Bronchial epithelial cell (primary cell): ENCODE results near the gene WDR75. TPM values are rescaled to one million over a fixed set of nuclear protein-coding genes. Genes with fewer than 3 reads are reported as not detected.
A peak's percentile ranks its signal among the peaks of the same experiment; 100 is the strongest.

Experiments used
- DNase-seq: peaks from one replicate; pipeline ENCODE4 v3.0.0-alpha.2; 2010; ENCODE audit warnings: low read depth
- FAIRE-seq: peaks from 2 replicates; lab custom pipeline; 2011; peaks lifted over from hg19 to GRCh38; lab: Jason Lieb, UNC
- H3K27me3 ChIP-seq: 2 replicates; pipeline ENCODE4 v1.5.1; 2011; ENCODE audit warnings: low read length; ENCODE audit not compliant: control insufficient read depth, insufficient read depth
- H3K36me3 ChIP-seq: 2 replicates; pipeline ENCODE4 v1.5.1; 2011; ENCODE audit warnings: low read length; ENCODE audit not compliant: control insufficient read depth, insufficient read depth
- H3K4me3 ChIP-seq: 2 replicates; pipeline ENCODE4 v1.5.1; 2011; ENCODE audit warnings: mild to moderate bottlenecking, low read depth, low read length, control low read depth
- CTCF ChIP-seq: IDR thresholded peaks from 2 replicates; pipeline ENCODE4 v1.5.1; 2011; ENCODE audit warnings: mild to moderate bottlenecking, moderate library complexity, low read length, control low read depth, inconsistent platforms; ENCODE audit not compliant: insufficient read depth, severe bottlenecking
- total RNA-seq: library from RNA; depleted of rRNA; stranded (reverse); fragments of >200 nt; gene quantifications from 2 replicates; pipeline ENCODE4 v1.2.1, GENCODE V29; 2014

Gene WDR75
- total RNA-seq, 1 donor from 2014 or later: 41.1 TPM

DNA sequence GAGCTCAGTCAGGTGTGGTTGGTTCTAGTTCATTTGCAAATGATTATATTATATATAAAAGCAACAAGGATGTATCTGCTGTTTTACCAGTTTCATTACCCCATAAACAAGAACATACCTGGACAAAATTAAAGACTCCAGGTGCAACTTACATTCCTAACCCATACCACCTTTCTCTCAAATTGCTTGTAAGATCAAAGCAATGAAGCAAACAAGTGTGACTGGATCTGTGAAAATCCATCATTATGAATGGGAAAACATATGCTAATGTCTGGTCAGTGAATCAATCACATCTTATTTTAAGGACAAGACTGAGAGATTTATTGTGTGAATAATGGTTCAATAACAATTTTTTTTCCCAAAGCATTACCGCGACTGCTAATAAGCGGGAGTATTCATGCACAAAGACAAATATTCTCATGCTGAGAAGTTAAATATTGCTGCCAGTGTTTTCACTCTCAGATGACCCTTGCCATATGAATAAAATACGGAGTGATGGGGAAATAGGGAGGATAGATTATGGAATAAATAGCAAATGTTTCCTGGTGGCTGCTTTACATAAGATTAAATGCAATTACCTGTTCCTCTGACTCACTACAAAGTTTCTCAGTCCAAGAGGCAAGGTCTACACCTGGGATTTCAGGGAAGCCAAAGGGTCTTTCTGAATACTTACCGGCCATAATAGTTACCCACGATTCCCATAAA is 59.3 kb downstream of the WDR75 start:
- no peak for DNase-seq
- no peak for FAIRE-seq
- no peaks in the 10 kb centered on the region for H3K36me3 ChIP-seq
- H3K27me3 ChIP-seq: no peaks in the 10 kb centered on the region
- TF ChIP-seq CTCF: no peak
- no peak overlapping the region for H3K4me3 ChIP-seq

DNA sequence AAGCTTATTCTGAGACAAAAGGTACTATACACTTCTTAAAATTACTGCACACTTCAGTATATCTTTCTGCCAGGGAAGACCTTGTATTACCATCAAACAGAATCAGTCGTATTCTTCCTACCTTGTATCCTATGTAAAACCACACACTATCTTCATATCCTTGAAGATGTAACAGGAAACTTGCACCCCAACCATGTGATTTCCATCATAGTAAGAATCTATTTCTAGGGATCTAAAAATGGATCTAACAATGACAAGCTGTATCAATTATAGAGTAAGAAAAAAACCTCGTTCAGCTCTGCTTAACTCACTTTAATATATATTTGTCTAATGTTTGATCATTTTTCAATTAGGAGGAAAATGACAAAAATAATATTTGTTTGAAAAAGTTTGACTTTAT is 60.2 kb downstream of the WDR75 start:
- no peaks in the 10 kb centered on the region for H3K36me3 ChIP-seq
- no peak for DNase-seq
- no peak for TF ChIP-seq CTCF
- no peak for FAIRE-seq
- H3K27me3 ChIP-seq: no peaks in the 10 kb centered on the region
- no peak overlapping the region for H3K4me3 ChIP-seq

DNA sequence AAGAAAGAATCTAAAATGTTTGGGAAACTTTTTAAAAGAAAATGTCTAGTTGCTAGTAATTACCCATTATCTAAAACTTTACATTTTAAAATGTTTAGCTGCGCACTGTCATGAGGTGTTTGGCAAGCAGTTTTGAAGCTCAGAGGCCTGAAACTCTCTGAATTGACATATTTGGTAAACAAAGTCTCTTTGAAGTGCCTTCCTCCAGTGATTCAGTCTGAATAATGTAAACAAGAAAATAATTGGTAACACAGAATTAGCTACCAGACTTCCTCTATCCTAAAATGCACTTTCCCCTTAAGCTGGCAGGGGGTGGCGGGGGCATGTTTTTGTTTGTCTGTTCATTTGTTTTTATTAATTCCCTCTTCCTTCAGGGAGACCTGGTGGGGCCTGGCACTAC is 61.4 kb downstream of the WDR75 start:
- no peak for TF ChIP-seq CTCF
- no peak for FAIRE-seq
- no peaks in the 10 kb centered on the region for H3K36me3 ChIP-seq
- H3K4me3 ChIP-seq: no peak overlapping the region
- DNase-seq: no peak
- H3K27me3 ChIP-seq: no peaks in the 10 kb centered on the region

DNA sequence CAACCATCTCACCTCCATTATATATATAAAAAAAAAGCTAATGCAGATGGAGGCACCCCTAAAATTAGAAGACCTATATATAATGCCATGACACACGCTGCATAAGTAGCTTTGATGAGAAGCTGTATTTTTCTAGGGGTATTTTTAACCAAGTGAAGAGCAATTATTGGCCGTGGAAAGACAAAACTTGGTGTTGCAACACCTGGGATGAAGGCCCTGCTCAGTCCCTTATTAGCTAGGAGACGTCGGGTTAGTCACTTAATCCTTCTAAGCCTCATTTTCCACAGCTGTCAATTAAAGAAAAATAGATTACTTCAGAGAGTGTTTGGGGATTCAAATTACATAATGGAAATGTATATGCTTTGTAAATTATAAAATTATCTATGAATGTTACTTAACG is 63.0 kb downstream of the WDR75 start:
- TF ChIP-seq CTCF: no peak
- DNase-seq (no peak), FAIRE-seq (no peak)
- Histone ChIP-seq H3K27me3 (no peaks in the 10 kb centered on the region), H3K36me3 (no peaks in the 10 kb centered on the region), H3K4me3 (no peak overlapping the region)

- DNase-seq (no peak), FAIRE-seq (no peak)
- TF ChIP-seq CTCF: no peak
- no peak overlapping the region for H3K4me3 ChIP-seq
- no peaks in the 10 kb centered on the region for H3K27me3 ChIP-seq
- no peaks in the 10 kb centered on the region for H3K36me3 ChIP-seq
These were observed 64.2 kb downstream of the WDR75 start for GRCh38 chr2:189505492-189505891.

DNA sequence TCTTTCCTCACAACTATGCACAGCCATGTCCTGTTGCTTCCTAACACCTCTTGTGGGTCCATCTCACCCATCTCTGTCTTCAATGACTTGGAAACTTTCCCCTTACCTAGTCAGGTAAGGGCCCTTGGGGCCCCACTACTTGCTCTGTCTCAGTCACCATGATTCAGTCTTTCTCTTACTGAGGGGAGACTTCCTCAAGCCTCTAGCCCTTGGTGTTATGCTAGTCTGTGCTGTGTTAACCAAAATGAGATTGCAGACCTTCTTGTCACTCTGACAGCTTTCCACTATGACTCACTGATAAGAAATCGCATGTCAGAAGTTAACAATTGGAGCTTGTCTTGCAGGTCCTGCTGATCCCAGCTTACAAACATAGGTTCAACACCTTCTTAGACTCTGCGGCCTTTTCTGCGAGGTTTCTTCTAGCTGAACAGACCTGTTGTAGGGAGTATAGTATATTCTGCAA is 65.3 kb downstream of the WDR75 start:
- no peak for TF ChIP-seq CTCF
- H3K36me3 ChIP-seq: no peaks in the 10 kb centered on the region
- H3K4me3 ChIP-seq: no peak overlapping the region
- DNase-seq: peak; percentile 67
- H3K27me3 ChIP-seq: no peaks in the 10 kb centered on the region
- FAIRE-seq: no peak
